B cell (primary cell): ENCODE results near the gene MILR1. TPM values are rescaled to one million over a fixed set of nuclear protein-coding genes. Genes with fewer than 3 reads are reported as not detected.

Experiments
- ATAC-seq: fragments of 200-7000 bp; cut with Tn5 transposase; one replicate; pipeline ENCODE4 v1.10.0; 2021; ENCODE audit warnings: low read depth, mild to moderate bottlenecking, moderate number of reproducible peaks, moderate library complexity
- CTCF ChIA-PET: fragments of 350-600 bp; sonication (Branson Sonifier 250); formaldehyde crosslinking; loops from one replicate; lab custom pipeline; 2021; ENCODE audit warnings: antibody characterized with exemption, inconsistent platforms; lab: Charles Lee
- POLR2A ChIA-PET: fragments of 350-600 bp; sonication (Branson Sonifier 250); formaldehyde crosslinking; loops from one replicate; lab custom pipeline; 2021; ENCODE audit warnings: antibody characterized with exemption; lab: Charles Lee
- DNase-seq: peaks from one replicate; pipeline ENCODE4 v3.0.0; 2013
- H2AFZ ChIP-seq: 2 replicates; pipeline ENCODE4 v1.6.1; 2012; ENCODE audit warnings: mild to moderate bottlenecking, low read depth, low read length; ENCODE audit not compliant: insufficient read depth, poor library complexity, severe bottlenecking
- H3K27ac ChIP-seq, 2 donors: 1 replicate in 1 of 2; 2 replicates in 1 of 2; pipeline ENCODE4 v1.5.1; 2012 to 2013; ENCODE audit warnings: low read length in 2 of 2, mild to moderate bottlenecking in 2 of 2, moderate library complexity in 1 of 2
- H3K27me3 ChIP-seq, 4 experiments: fragments of 200-600 bp in 1 of 4; sonication (generic) in 1 of 4; replicated peaks in 1 of 4; 1 replicate in 2 of 4; 2 replicates in 2 of 4; pipeline versions ENCODE4 v1.6.1 to v1.7.0; 2013 to 2016; ENCODE audit warnings: low read length in 3 of 4, mild to moderate bottlenecking in 2 of 4, mixed read lengths in 1 of 4, moderate library complexity in 1 of 4; ENCODE audit not compliant: insufficient read depth in 4 of 4, control insufficient read depth in 3 of 4; ENCODE audit errors: control extremely low read depth in 1 of 4
- H3K36me3 ChIP-seq, 2 experiments: replicated peaks in 1 of 2; 1 replicate in 1 of 2; 2 replicates in 1 of 2; pipeline versions ENCODE4 v1.6.1 to v1.7.1; 2013; ENCODE audit warnings: low read length in 1 of 2; ENCODE audit not compliant: insufficient read depth in 2 of 2, control insufficient read depth in 1 of 2; ENCODE audit errors: control extremely low read depth in 1 of 2, extremely low read depth in 1 of 2
- H3K4me1 ChIP-seq, 2 donors: fragments of 200-600 bp in 1 of 2; sonication (generic) in 1 of 2; 1 replicate in 1 of 2; 2 replicates in 1 of 2; pipeline versions ENCODE4 v1.5.1 to v1.6.1; 2013 to 2017; ENCODE audit warnings: low read length in 2 of 2; ENCODE audit not compliant: control insufficient read depth in 2 of 2, insufficient read depth in 2 of 2
- H3K4me2 ChIP-seq: replicated peaks from 2 replicates; pipeline ENCODE3; 2012; ENCODE audit warnings: mild to moderate bottlenecking, low read depth, low read length; ENCODE audit not compliant: poor library complexity, severe bottlenecking
- H3K4me3 ChIP-seq, 5 experiments: fragments of 200-600 bp in 1 of 5; sonication (generic) in 1 of 5; 1 replicate in 3 of 5; 2 replicates in 2 of 5; pipeline versions ENCODE4 v1.5.1 to v1.7.0; 2011 to 2016; ENCODE audit warnings: low read length in 4 of 5, mild to moderate bottlenecking in 4 of 5, low read depth in 2 of 5, control low read depth in 1 of 5, moderate library complexity in 1 of 5; ENCODE audit not compliant: insufficient read depth in 1 of 5; ENCODE audit errors: control extremely low read depth in 1 of 5, extremely low read depth in 1 of 5
- H3K79me2 ChIP-seq: fragments of 200-600 bp; sonication (generic); one replicate; pipeline ENCODE4 v1.6.0; 2016; ENCODE audit warnings: low read length; ENCODE audit not compliant: control insufficient read depth, insufficient read depth
- H3K9ac ChIP-seq: fragments of 200-600 bp; sonication (generic); 2 replicates; pipeline ENCODE4 v1.6.1; 2017; ENCODE audit warnings: mild to moderate bottlenecking, low read length, moderate library complexity
- H3K9me3 ChIP-seq, 3 donors: one replicate each; pipeline versions ENCODE4 v1.6.1 to v1.7.1; 2013; ENCODE audit warnings: low read length in 2 of 3; ENCODE audit not compliant: control insufficient read depth in 2 of 3, insufficient read depth in 1 of 3; ENCODE audit errors: control extremely low read depth in 1 of 3
- H4K20me1 ChIP-seq: 2 replicates; pipeline ENCODE4 v1.6.0; 2012; ENCODE audit warnings: mild to moderate bottlenecking, low read length; ENCODE audit not compliant: insufficient read depth, control insufficient read depth, poor library complexity, severe bottlenecking
- H3K27ac Mint-ChIP-seq: one replicate; pipeline ENCODE4 v1.8.0; 2021; ENCODE audit warnings: mixed read lengths
- H3K27me3 Mint-ChIP-seq: one replicate; pipeline ENCODE4 v1.8.0; 2021; ENCODE audit warnings: mixed read lengths
- H3K4me1 Mint-ChIP-seq: one replicate; pipeline ENCODE4 v1.8.0; 2021; ENCODE audit warnings: mixed read lengths
- H3K4me3 Mint-ChIP-seq: one replicate; pipeline ENCODE4 v1.8.0; 2021; ENCODE audit warnings: mixed read lengths
- H3K9me3 Mint-ChIP-seq: one replicate; pipeline ENCODE4 v1.8.0; 2022; ENCODE audit warnings: mixed read lengths; ENCODE audit not compliant: insufficient read depth
- CTCF ChIP-seq: fragments of 200-600 bp; IDR thresholded peaks from one replicate; pipeline ENCODE4 v1.8.0; 2022; ENCODE audit warnings: antibody characterized with exemption, mild to moderate bottlenecking
- EZH2 ChIP-seq: IDR thresholded peaks from 2 replicates; pipeline ENCODE4 v1.6.1; 2012; ENCODE audit warnings: borderline replicate concordance, low read depth, mild to moderate bottlenecking, moderate library complexity, low read length; ENCODE audit not compliant: insufficient read depth, poor library complexity, severe bottlenecking
- WGBS: methylation state at CpG from one replicate; pipeline ENCODE4 v1.1.5; 2013; ENCODE audit warnings: missing lambda C conversion rate; ENCODE audit not compliant: insufficient coverage; 5-methylcytosine and 5-hydroxymethylcytosine counted together
- intact Hi-C: fragments of 100-400 bp; cut with micrococcal nuclease; formaldehyde crosslinking; loops from one replicate; pipeline ENCODE4 v1.10.0; 2022
- polyA plus RNA-seq: library from polyadenylated mRNA; depleted of rRNA; stranded (reverse); fragments of >200 nt; gene quantifications from 2 replicates; pipeline ENCODE4 v1.2.3, GENCODE V29; 2012
- total RNA-seq, 2 donors: library from RNA; stranded (reverse); fragments of 120-200 nt in 1 of 2; gene quantifications; 1 replicate in 1 of 2; 2 replicates in 1 of 2; pipeline versions ENCODE4 v1.2.3 to v1.2.4, GENCODE V29; 2013 to 2022

The MILR1 gene
- total and polyA plus RNA-seq, 2 donors (not counting 1 experiment from before 2014, with no cell fraction given), result 9.4 to 38.0 TPM

GRCh38 chr17:64439956-64440355, 9.0 kb upstream of the MILR1 start:
- no peak overlapping the region for H3K4me3 Mint-ChIP-seq
- DNase-seq, result no peak
- Histone ChIP-seq H3K4me2 (no peak overlapping the region), H3K4me1 (peaks cover 22 to 24% of the 10 kb centered on the region in 2 donors), H3K9me3 (peaks cover 4 to 33% (median 28%) of the 10 kb centered on the region in 3 donors), H2AFZ (no peak overlapping the region), H3K79me2 (no peaks in the 10 kb centered on the region), H3K27ac (no peak overlapping the region), H3K4me3 (no peak overlapping the region), H3K36me3 (no peaks in the 10 kb centered on the region), H4K20me1 (no peaks in the 10 kb centered on the region), H3K9ac (no peak overlapping the region), H3K27me3 (no peaks in the 10 kb centered on the region)
- ChIA-PET POLR2A (no interaction called here), CTCF (no interaction called here)
- no peaks in the 10 kb centered on the region for H3K27me3 Mint-ChIP-seq
- ATAC-seq, result no peak
- peaks cover 2% of the 10 kb centered on the region for H3K9me3 Mint-ChIP-seq
- intact Hi-C loops, result no loop called here
- no CpG with 5 or more reads among the region's 2 CpGs for WGBS
- no peak for TF ChIP-seq CTCF
- TF ChIP-seq EZH2, result no peak
- H3K27ac Mint-ChIP-seq, result no peak overlapping the region
- peaks cover 19% of the 10 kb centered on the region for H3K4me1 Mint-ChIP-seq

- H3K9me3 ChIP-seq, result peaks cover 1 to 26% (median 23%) of the 10 kb centered on the region in 3 donors
- H3K27ac Mint-ChIP-seq, result peak overlapping the region; percentile 42
- H3K9ac ChIP-seq, result peak overlapping the region; percentile 39
- H3K27me3 Mint-ChIP-seq, result no peaks in the 10 kb centered on the region
- H4K20me1 ChIP-seq, result no peaks in the 10 kb centered on the region
- ChIA-PET CTCF (interaction anchor here (0.9 to 1.8 kb wide), 2 partner anchors 22 to 25 kb away, joined by 3 read pairs; no protein-coding TSS in a partner anchor), POLR2A (no interaction called here)
- no peak overlapping the region for H3K4me3 ChIP-seq
- intact Hi-C loops, result no loop called here
- H3K4me2 ChIP-seq, result peak overlapping the region; percentile 52
- H3K27me3 ChIP-seq, result no peaks in the 10 kb centered on the region
- peaks cover 2% of the 10 kb centered on the region for H3K9me3 Mint-ChIP-seq
- 8% methylated on average over 6 of the region's 10 CpGs for WGBS
- no peak for TF ChIP-seq EZH2
- peaks cover 22 to 24% of the 10 kb centered on the region in 2 donors for H3K4me1 ChIP-seq
- peak overlapping the region; percentile 54 for H3K4me3 Mint-ChIP-seq
- peaks cover 19% of the 10 kb centered on the region for H3K4me1 Mint-ChIP-seq
- H3K79me2 ChIP-seq, result no peaks in the 10 kb centered on the region
- H3K36me3 ChIP-seq, result no peaks in the 10 kb centered on the region
- no peak for ATAC-seq
- DNase-seq, result no peak
- H2AFZ ChIP-seq, result peak overlapping the region; percentile 57
- H3K27ac ChIP-seq, result peak overlapping the region in 1 of 2 donors; percentile 16
These were observed 7.0 kb upstream of the MILR1 start for GRCh38 chr17:64441772-64442540.
